Mesendoderm (in vitro differentiated cells): ENCODE data around the gene YIPF1.

ENCODE experiments used
- DNase-seq: peaks from one replicate; pipeline ENCODE4 v3.0.0; 2013
- H2AK5ac ChIP-seq: 2 replicates; pipeline ENCODE4 v1.6.1; 2013; ENCODE audit warnings: low read length, inconsistent platforms
- H2BK120ac ChIP-seq: 2 replicates; pipeline ENCODE4 v1.6.1; 2013; ENCODE audit warnings: low read depth, mild to moderate bottlenecking, low read length, moderate library complexity, mixed read lengths
- H2BK15ac ChIP-seq: replicated peaks from 2 replicates; pipeline ENCODE4 v1.6.1; 2013; ENCODE audit warnings: low read depth, mild to moderate bottlenecking, moderate library complexity
- H2BK5ac ChIP-seq: 2 replicates; pipeline ENCODE4 v1.6.1; 2013; ENCODE audit warnings: low read length, inconsistent platforms
- H3K18ac ChIP-seq: 2 replicates; pipeline ENCODE4 v1.6.1; 2013; ENCODE audit warnings: mild to moderate bottlenecking, low read length, mixed read lengths
- H3K23ac ChIP-seq: one replicate; pipeline ENCODE4 v1.6.1; 2013; ENCODE audit warnings: low read length
- H3K27ac ChIP-seq: 2 replicates; pipeline ENCODE4 v1.5.1; 2013; ENCODE audit warnings: low read depth, mild to moderate bottlenecking, inconsistent platforms, low read length, moderate library complexity
- H3K27me3 ChIP-seq: 2 replicates; pipeline ENCODE4 v1.6.1; 2013; ENCODE audit warnings: low read length, control low read depth, mild to moderate bottlenecking, inconsistent platforms; ENCODE audit not compliant: insufficient read depth, poor library complexity
- H3K36me3 ChIP-seq: 2 replicates; pipeline ENCODE4 v1.6.1; 2013; ENCODE audit warnings: low read length, inconsistent platforms; ENCODE audit not compliant: control insufficient read depth, insufficient read depth
- H3K4ac ChIP-seq: one replicate; pipeline ENCODE4 v1.6.1; 2013; ENCODE audit warnings: low read depth, mild to moderate bottlenecking, low read length, moderate library complexity
- H3K4me1 ChIP-seq: 2 replicates; pipeline ENCODE4 v1.6.1; 2013; ENCODE audit warnings: low read depth, low read length, inconsistent platforms; ENCODE audit not compliant: control insufficient read depth
- H3K4me2 ChIP-seq: 2 replicates; pipeline ENCODE4 v1.6.1; 2013; ENCODE audit warnings: low read length
- H3K4me3 ChIP-seq: 2 replicates; pipeline ENCODE4 v1.5.1; 2013; ENCODE audit warnings: mild to moderate bottlenecking, low read length
- H3K56ac ChIP-seq: one replicate; pipeline ENCODE4 v1.6.1; 2013; ENCODE audit warnings: low read length
- H3K79me1 ChIP-seq: 2 replicates; pipeline ENCODE4 v1.6.1; 2013; ENCODE audit warnings: low read length, inconsistent platforms
- H3K79me2 ChIP-seq: 2 replicates; pipeline ENCODE4 v1.6.1; 2013; ENCODE audit warnings: mild to moderate bottlenecking, low read length; ENCODE audit not compliant: control insufficient read depth, insufficient read depth
- H3K9ac ChIP-seq: 2 replicates; pipeline ENCODE4 v1.6.1; 2013; ENCODE audit warnings: low read length, inconsistent platforms
- H4K5ac ChIP-seq: one replicate; pipeline ENCODE4 v1.6.1; 2013; ENCODE audit warnings: low read length
- H4K8ac ChIP-seq: one replicate; pipeline ENCODE4 v1.6.1; 2013; ENCODE audit warnings: low read depth, mild to moderate bottlenecking, control low read depth, low read length, moderate library complexity
- WGBS: extraction: QIAGEN DNeasy Blood & Tissue Kit; methylation state at CpG from one replicate; pipeline ENCODE4 v1.1.7; 2013; ENCODE audit warnings: low lambda C conversion rate, missing lambda C conversion rate; ENCODE audit not compliant: insufficient coverage; ENCODE audit errors: extremely low coverage; 5-methylcytosine and 5-hydroxymethylcytosine counted together

YIPF1 gene

DNA sequence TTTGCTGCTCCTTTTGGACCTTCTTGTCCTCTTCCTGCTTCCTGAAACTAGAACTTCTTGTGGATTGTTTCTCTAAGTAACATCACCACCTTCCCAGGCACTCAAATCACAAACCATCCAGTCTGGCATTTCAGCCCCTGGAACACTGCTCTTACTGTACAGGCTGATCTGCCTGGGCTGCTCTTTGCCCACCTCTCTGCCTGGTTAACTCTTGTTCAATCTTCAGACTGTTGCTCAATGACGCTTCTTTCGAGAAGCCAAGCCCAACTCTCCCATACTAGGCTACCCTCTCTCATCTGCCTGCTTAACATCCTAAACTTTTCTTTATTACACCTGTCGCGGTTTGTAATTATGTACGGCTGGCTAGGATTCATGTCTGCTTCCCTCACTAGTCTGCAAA, 5.0 kb upstream of the YIPF1 start:
- no peak overlapping the region for H2BK120ac ChIP-seq
- WGBS: no CpG with 5 or more reads among the region's 5 CpGs
- H2BK15ac ChIP-seq: no peak overlapping the region
- DNase-seq: no peak
- H3K4me3 ChIP-seq: no peak overlapping the region
- no peak overlapping the region for H3K56ac ChIP-seq
- H2AK5ac ChIP-seq: no peak overlapping the region
- H3K23ac ChIP-seq: no peak overlapping the region
- H3K79me2 ChIP-seq: no peaks in the 10 kb centered on the region
- H3K79me1 ChIP-seq: no peaks in the 10 kb centered on the region
- H3K36me3 ChIP-seq: no peaks in the 10 kb centered on the region
- no peak overlapping the region for H4K8ac ChIP-seq
- no peak overlapping the region for H3K9ac ChIP-seq
- H3K27ac ChIP-seq: no peak overlapping the region
- H3K4me2 ChIP-seq: no peak overlapping the region
- H2BK5ac ChIP-seq: no peak overlapping the region
- H3K18ac ChIP-seq: no peak overlapping the region
- H4K5ac ChIP-seq: no peak overlapping the region
- no peak overlapping the region for H3K4ac ChIP-seq
- H3K27me3 ChIP-seq: no peaks in the 10 kb centered on the region
- no peaks in the 10 kb centered on the region for H3K4me1 ChIP-seq

GRCh38 chr1:53893999-53894636, 4.5 kb upstream of the YIPF1 start, which contains the start of gene DIO1:
DIO1 (plus strand) TSS chr1:53894187; CDS start chr1:53894211, 24 bp downstream.
- Histone ChIP-seq H3K4ac (no peak within 1 kb of the TSS), H2BK120ac (no peak within 1 kb of the TSS), H3K36me3 (no peaks in the 10 kb centered on the region), H4K5ac (no peak within 1 kb of the TSS), H2BK5ac (no peak within 1 kb of the TSS), H3K18ac (no peak within 1 kb of the TSS), H2BK15ac (no peak within 1 kb of the TSS), H3K79me1 (peaks cover 3% of the 10 kb centered on the region), H3K79me2 (no peaks in the 10 kb centered on the region), H3K4me1 (no peaks in the 10 kb centered on the region), H3K23ac (no peak within 1 kb of the TSS), H3K4me3 (no peak within 1 kb of the TSS), H3K4me2 (no peak within 1 kb of the TSS), H4K8ac (no peak within 1 kb of the TSS), H3K9ac (no peak within 1 kb of the TSS), H3K56ac (no peak within 1 kb of the TSS), H2AK5ac (no peak within 1 kb of the TSS), H3K27ac (no peak within 1 kb of the TSS), H3K27me3 (no peaks in the 10 kb centered on the region)
- no peak for DNase-seq
- WGBS: no CpG with 5 or more reads among the region's 14 CpGs

DNA sequence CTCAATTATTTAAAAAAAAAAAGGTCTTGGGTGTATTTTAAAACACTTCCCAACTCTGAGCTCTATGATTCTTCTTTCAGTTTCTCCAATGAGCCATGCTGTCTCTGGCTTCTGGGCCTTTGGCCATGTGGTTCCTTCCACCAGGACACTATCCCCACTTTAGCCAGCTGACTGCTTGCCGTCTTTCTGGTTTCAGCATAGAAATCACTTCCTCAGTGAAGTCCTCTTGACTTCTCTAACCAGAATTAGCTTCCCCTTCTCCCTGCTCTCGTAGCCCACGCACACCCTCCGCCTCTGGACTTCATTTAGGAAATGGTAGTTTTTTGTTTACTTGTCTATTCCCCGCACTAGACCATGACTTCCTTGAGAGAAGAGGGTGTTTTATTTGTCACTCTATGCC, 3.3 kb upstream of the YIPF1 start:
- no peak overlapping the region for H2BK15ac ChIP-seq
- no peaks in the 10 kb centered on the region for H3K79me2 ChIP-seq
- no peak overlapping the region for H2BK5ac ChIP-seq
- WGBS: no CpG with 5 or more reads among the region's 5 CpGs
- peaks cover 3% of the 10 kb centered on the region for H3K79me1 ChIP-seq
- H3K27ac ChIP-seq: no peak overlapping the region
- H3K9ac ChIP-seq: no peak overlapping the region
- no peaks in the 10 kb centered on the region for H3K27me3 ChIP-seq
- DNase-seq: no peak
- H4K5ac ChIP-seq: no peak overlapping the region
- H3K4me3 ChIP-seq: no peak overlapping the region
- H3K18ac ChIP-seq: no peak overlapping the region
- H3K4me2 ChIP-seq: no peak overlapping the region
- no peak overlapping the region for H3K23ac ChIP-seq
- H3K4me1 ChIP-seq: no peaks in the 10 kb centered on the region
- no peak overlapping the region for H3K56ac ChIP-seq
- H2AK5ac ChIP-seq: no peak overlapping the region
- H4K8ac ChIP-seq: no peak overlapping the region
- H3K36me3 ChIP-seq: no peaks in the 10 kb centered on the region
- no peak overlapping the region for H3K4ac ChIP-seq
- H2BK120ac ChIP-seq: no peak overlapping the region

DNA sequence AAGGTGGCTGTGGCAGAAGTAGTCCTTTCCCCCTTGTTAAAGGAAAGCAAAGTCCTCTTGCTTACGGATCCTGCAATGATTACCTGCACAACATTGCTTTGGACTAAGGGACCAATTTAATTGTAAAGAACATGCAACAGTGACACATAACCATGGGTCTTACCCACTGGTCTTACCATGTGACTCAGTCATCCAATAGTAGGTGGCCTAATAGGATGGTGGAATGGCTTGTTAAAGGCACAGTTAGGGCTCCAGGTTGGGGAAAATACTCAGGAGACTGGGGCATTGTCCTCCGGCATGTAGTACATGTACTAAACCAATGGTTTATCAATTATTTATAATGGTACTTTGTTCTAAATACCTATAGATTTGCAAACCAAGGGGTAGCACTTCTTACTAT, 2.1 kb upstream of the YIPF1 start:
- no peak for DNase-seq
- Histone ChIP-seq H3K56ac (no peak overlapping the region), H3K4me1 (no peaks in the 10 kb centered on the region), H2BK120ac (no peak overlapping the region), H3K79me2 (no peaks in the 10 kb centered on the region), H3K4me2 (no peak overlapping the region), H3K18ac (no peak overlapping the region), H3K27me3 (no peaks in the 10 kb centered on the region), H4K8ac (no peak overlapping the region), H3K36me3 (no peaks in the 10 kb centered on the region), H2BK5ac (no peak overlapping the region), H3K27ac (no peak overlapping the region), H3K4ac (no peak overlapping the region), H3K79me1 (peaks cover 3% of the 10 kb centered on the region), H3K9ac (no peak overlapping the region), H3K23ac (no peak overlapping the region), H4K5ac (no peak overlapping the region), H2BK15ac (no peak overlapping the region), H2AK5ac (no peak overlapping the region), H3K4me3 (no peak overlapping the region)
- WGBS: no CpG with 5 or more reads among the region's 2 CpGs

DNA sequence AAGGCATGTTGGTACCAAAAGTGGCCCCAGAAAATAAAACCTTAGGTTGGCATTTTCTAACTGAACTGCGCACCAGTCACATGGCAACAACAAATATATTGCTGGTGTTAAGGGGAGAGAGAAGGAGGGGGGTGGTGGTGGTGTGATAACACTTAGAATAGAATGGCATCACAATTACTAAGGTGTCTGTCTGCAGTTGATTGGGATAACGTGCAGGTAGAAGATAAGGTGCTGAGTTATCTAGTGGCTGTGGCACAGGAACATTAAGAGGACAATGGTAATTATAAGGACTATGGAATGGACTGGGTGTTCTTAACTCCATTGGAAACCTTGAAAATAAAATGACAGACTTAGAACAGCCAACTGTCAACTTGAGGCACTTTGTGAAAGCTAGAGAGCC, 1.4 kb upstream of the YIPF1 start:
- WGBS: no CpG with 5 or more reads among the region's 2 CpGs

DNA sequence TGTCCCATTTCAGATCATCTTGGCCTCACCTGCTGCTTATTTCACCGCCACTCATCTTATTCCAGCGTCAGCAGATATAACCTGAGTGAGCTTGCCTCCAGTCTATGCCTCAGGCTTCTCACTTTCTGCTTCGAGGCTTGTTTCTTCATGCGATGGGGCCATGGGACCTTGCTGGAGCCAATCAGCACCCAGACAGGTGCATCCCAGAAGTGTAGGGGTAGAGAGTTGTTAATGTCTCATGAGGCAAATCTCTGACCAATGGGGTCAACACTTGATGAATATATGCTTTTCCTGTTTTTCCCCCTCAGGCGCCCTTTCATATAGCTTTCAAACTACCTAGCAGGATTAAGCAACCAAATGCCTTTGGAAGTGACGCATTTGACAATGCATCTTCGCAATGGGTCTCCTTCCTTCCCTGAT, 935 bp upstream of the YIPF1 start:
- DNase-seq: no peak
- H3K36me3 ChIP-seq: no peaks in the 10 kb centered on the region
- H3K4me1 ChIP-seq: no peaks in the 10 kb centered on the region
- peaks cover 3% of the 10 kb centered on the region for H3K79me1 ChIP-seq
- no peak overlapping the region for H4K8ac ChIP-seq
- no peak overlapping the region for H2AK5ac ChIP-seq
- no peaks in the 10 kb centered on the region for H3K27me3 ChIP-seq
- H3K4ac ChIP-seq: no peak overlapping the region
- H2BK15ac ChIP-seq: no peak overlapping the region
- H3K9ac ChIP-seq: no peak overlapping the region
- no peak overlapping the region for H3K4me2 ChIP-seq
- no peak overlapping the region for H4K5ac ChIP-seq
- no peak overlapping the region for H2BK5ac ChIP-seq
- peak overlapping the region; percentile 40 for H3K56ac ChIP-seq
- no peak overlapping the region for H3K27ac ChIP-seq
- no peak overlapping the region for H3K4me3 ChIP-seq
- no CpG with 5 or more reads among the region's 7 CpGs for WGBS
- H3K79me2 ChIP-seq: no peaks in the 10 kb centered on the region
- H2BK120ac ChIP-seq: no peak overlapping the region
- no peak overlapping the region for H3K18ac ChIP-seq
- no peak overlapping the region for H3K23ac ChIP-seq

More for the DNA sequence above, 1.4 kb upstream of the YIPF1 start:
- H3K27ac ChIP-seq: no peak overlapping the region
- no peak overlapping the region for H3K4me2 ChIP-seq
- no peak overlapping the region for H2BK5ac ChIP-seq
- no peak overlapping the region for H3K56ac ChIP-seq
- no peak for DNase-seq
- H3K4ac ChIP-seq: no peak overlapping the region
- no peak overlapping the region for H3K18ac ChIP-seq
- no peak overlapping the region for H2BK120ac ChIP-seq
- no peak overlapping the region for H3K23ac ChIP-seq
- H3K79me2 ChIP-seq: no peaks in the 10 kb centered on the region
- no peak overlapping the region for H2BK15ac ChIP-seq
- H4K5ac ChIP-seq: no peak overlapping the region
- H2AK5ac ChIP-seq: no peak overlapping the region
- no peaks in the 10 kb centered on the region for H3K36me3 ChIP-seq
- no peak overlapping the region for H4K8ac ChIP-seq
- no peak overlapping the region for H3K9ac ChIP-seq
- H3K79me1 ChIP-seq: peaks cover 3% of the 10 kb centered on the region
- no peaks in the 10 kb centered on the region for H3K27me3 ChIP-seq
- H3K4me1 ChIP-seq: no peaks in the 10 kb centered on the region
- H3K4me3 ChIP-seq: no peak overlapping the region
